ENCODE measurements around the gene BCL2L14. TPM values are rescaled to one million over a fixed set of nuclear protein-coding genes. Genes with fewer than 3 reads are reported as not detected.

The BCL2L14 gene
- total and polyA plus RNA-seq, 2 of the 4 experiments (the other 2 are of a cell fraction) = not detected

DNA sequence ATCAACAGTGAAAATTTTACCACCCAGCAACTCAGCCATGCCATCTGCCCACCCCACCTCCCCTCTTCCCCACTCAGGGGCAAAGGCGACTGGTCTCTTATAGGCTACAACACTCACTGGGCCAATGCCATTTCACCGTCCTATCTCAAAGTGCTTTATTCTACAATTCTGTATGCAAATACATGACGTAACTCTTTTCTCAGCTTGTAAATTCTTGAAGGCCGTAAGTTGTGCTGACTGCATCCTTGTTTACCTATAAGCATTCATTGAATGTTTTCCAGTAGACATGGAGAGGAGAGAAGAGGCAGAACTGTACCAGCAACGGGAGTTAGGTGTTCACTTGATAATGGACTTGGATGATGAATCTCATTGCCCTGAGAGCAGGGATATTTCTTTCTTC, 15.6 kb downstream of the BCL2L14 start:
- Histone ChIP-seq H3K27ac (ENCODE audit: insufficient read depth, low read length) (no peak overlapping the region), H3K56ac (ENCODE audit: extremely low read depth, insufficient read depth, low read length) (no peak overlapping the region), H3K27me3 (ENCODE audit: control insufficient read depth, insufficient read depth, low read length) (no peaks in the 10 kb centered on the region), H2AK5ac (ENCODE audit: low read depth, low read length) (no peak overlapping the region), H2BK120ac (ENCODE audit: low read depth, low read length) (no peak overlapping the region), H4K5ac (ENCODE audit: low read depth, low read length) (no peak overlapping the region), H3K23ac (ENCODE audit: low read depth, low read length) (no peak overlapping the region), H3K4ac (ENCODE audit: low read depth, low read length) (no peak overlapping the region), H2BK5ac (ENCODE audit: low read depth, low read length, poor library complexity, severe bottlenecking) (no peak overlapping the region), H4K8ac (ENCODE audit: low read depth in 2 of 2, low read length in 2 of 2) (no peak overlapping the region), H3K9me3 (ENCODE audit: control insufficient read depth, insufficient read depth, low read length) (no peaks in the 10 kb centered on the region), H2AK9ac (replicated peaks; ENCODE audit: low read depth, low read length, poor library complexity) (no peak overlapping the region), H4K20me1 (ENCODE audit: insufficient read depth, low read length) (no peaks in the 10 kb centered on the region), H4K91ac (ENCODE audit: insufficient read depth, low read depth, low read length) (no peak overlapping the region), H3K4me3 (ENCODE audit: insufficient read depth, low read depth, low read length) (no peak overlapping the region), H3K4me2 (ENCODE audit: low read depth, low read length) (no peak overlapping the region), H3K9ac (ENCODE audit: low read depth, low read length) (no peak overlapping the region), H2BK15ac (ENCODE audit: low read depth, low read length) (no peak overlapping the region), H3K79me1 (ENCODE audit: low read depth in 1 of 2, low read length in 2 of 2) (no peaks in the 10 kb centered on the region), H3K18ac (ENCODE audit: low read depth, low read length) (no peak overlapping the region), H3K14ac (replicated peaks; ENCODE audit: low read depth, low read length) (no peak overlapping the region), H3K4me1 (ENCODE audit: control insufficient read depth, insufficient read depth, low read length) (peaks cover 6% of the 10 kb centered on the region), H2BK20ac (ENCODE audit: low read depth, low read length) (no peak overlapping the region), H3K9me1 (ENCODE audit: insufficient read depth, low read length) (0 out of 2 replicates have a peak, but pooled peaks cover 3% of the 10 kb centered on the region), H2AFZ (replicated peaks; ENCODE audit: low read length, poor library complexity) (no peak overlapping the region), H3K36me3 (ENCODE audit: control insufficient read depth, insufficient read depth, low read length) (no peaks in the 10 kb centered on the region)
- WGBS, 2 experiments (ENCODE audit: extremely low coverage in 2 of 2, insufficient read length in 1 of 2) = 80% methylated on average over 2 of the region's 5 CpGs; no CpG with 5 or more reads in 1 of the 2 experiments
- ATAC-seq (ENCODE audit: low read depth) (no peak), DNase-seq (no peak)
- in situ Hi-C loops (cut with MboI; ENCODE audit: low sequenced_read_pairs) (loop anchor here (10.0 kb wide), 1 partner anchor 248 kb away; no protein-coding TSS in a partner anchor), intact Hi-C loops (cut with micrococcal nuclease) (no loop called here), dilution Hi-C loops (cut with HindIII; ENCODE audit: low sequenced_read_pairs, unreplicated experiment) (no loop called here)
- POLR2A ChIA-PET (ENCODE audit: unreplicated experiment) = no interaction called here
- CTCF ChIA-PET = no interaction called here
- no peak for TF ChIP-seq BHLHE40 (IDR thresholded peaks at IDR 0.05; ENCODE audit: low read depth, low read length)
- TF ChIP-seq, protein P1, sequence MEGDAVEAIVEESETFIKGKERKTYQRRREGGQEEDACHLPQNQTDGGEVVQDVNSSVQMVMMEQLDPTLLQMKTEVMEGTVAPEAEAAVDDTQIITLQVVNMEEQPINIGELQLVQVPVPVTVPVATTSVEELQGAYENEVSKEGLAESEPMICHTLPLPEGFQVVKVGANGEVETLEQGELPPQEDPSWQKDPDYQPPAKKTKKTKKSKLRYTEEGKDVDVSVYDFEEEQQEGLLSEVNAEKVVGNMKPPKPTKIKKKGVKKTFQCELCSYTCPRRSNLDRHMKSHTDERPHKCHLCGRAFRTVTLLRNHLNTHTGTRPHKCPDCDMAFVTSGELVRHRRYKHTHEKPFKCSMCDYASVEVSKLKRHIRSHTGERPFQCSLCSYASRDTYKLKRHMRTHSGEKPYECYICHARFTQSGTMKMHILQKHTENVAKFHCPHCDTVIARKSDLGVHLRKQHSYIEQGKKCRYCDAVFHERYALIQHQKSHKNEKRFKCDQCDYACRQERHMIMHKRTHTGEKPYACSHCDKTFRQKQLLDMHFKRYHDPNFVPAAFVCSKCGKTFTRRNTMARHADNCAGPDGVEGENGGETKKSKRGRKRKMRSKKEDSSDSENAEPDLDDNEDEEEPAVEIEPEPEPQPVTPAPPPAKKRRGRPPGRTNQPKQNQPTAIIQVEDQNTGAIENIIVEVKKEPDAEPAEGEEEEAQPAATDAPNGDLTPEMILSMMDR (conservative IDR thresholded peaks at IDR 0.05; ENCODE audit: low read depth, low read length) = no peak
- TF ChIP-seq SMC3 (IDR thresholded peaks at IDR 0.05; ENCODE audit: low read depth, low read length) = no peak
- TF ChIP-seq, protein P2, sequence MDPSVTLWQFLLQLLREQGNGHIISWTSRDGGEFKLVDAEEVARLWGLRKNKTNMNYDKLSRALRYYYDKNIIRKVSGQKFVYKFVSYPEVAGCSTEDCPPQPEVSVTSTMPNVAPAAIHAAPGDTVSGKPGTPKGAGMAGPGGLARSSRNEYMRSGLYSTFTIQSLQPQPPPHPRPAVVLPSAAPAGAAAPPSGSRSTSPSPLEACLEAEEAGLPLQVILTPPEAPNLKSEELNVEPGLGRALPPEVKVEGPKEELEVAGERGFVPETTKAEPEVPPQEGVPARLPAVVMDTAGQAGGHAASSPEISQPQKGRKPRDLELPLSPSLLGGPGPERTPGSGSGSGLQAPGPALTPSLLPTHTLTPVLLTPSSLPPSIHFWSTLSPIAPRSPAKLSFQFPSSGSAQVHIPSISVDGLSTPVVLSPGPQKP (IDR thresholded peaks at IDR 0.05; ENCODE audit: borderline replicate concordance, low read depth, low read length) = no peak
- TF ChIP-seq CEBPB (IDR thresholded peaks at IDR 0.05; ENCODE audit: low read depth, low read length) = no peak
- BruUV-seq (replicated peaks) = no TSS peak
